ENCODE results near the gene LBHD1.

DNA sequence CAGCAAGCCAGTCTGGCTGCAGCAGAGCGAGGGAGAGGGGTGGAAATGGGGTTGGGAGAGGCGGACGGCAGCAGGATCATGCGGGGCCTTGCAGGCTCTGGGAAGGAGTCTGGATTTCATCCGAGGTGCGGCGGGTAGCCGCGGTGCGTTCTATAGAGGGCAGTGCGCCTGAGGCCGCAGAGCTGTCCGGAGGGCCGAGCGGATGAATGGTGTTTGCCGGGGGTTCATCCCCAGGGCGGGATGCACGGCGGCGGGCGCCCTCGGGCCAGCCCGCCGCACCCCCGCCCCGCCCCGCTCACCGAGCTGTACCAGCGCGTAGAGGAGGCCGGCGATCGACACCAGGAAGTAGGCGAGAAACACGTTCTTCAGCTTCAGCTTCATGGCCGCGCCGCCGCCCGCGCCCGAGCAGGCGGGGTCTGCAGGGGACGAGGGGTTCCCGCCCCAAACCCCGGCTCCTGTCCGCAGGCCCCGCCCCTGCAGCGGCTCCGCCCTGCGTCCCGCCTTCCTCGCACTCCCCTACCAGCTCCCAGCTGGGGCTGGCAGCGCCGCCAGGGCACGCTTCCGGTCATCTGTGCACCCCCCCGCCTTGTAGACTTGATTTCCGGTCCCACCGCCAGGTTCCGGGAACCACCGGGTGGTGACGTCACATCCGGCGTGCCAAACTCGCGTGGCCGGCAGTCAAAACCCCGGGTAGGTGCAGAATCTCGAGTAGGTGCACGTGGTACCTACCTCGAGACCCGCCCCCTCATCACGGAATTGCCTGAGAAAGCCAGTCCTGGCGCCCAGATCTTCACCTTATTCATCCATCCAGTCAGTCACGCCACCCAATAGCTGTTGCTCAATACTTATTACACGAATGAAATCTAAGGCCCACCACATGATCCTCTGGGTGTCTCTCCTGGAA is 50.2 kb downstream of the LBHD1 start, which contains the start of gene B3GAT3:
- TF ChIP-seq, protein P1, sequence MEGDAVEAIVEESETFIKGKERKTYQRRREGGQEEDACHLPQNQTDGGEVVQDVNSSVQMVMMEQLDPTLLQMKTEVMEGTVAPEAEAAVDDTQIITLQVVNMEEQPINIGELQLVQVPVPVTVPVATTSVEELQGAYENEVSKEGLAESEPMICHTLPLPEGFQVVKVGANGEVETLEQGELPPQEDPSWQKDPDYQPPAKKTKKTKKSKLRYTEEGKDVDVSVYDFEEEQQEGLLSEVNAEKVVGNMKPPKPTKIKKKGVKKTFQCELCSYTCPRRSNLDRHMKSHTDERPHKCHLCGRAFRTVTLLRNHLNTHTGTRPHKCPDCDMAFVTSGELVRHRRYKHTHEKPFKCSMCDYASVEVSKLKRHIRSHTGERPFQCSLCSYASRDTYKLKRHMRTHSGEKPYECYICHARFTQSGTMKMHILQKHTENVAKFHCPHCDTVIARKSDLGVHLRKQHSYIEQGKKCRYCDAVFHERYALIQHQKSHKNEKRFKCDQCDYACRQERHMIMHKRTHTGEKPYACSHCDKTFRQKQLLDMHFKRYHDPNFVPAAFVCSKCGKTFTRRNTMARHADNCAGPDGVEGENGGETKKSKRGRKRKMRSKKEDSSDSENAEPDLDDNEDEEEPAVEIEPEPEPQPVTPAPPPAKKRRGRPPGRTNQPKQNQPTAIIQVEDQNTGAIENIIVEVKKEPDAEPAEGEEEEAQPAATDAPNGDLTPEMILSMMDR (IDR thresholded peaks at IDR 0.05) = peak in 1 of 5 experiments; percentile 50
- TF ChIP-seq EP300 (IDR thresholded peaks at IDR 0.05; ENCODE audit: low read depth) (peak; percentile 91), POLR2AphosphoS5 (IDR thresholded peaks at IDR 0.05) (peak; percentile 88 to 95 (median 93)), POLR2A (IDR thresholded peaks at IDR 0.05) (peak; percentile 84)

Measured in transverse colon (tissue), 4 donors.